Suprapubic skin (tissue), 4 donors: ENCODE data around the gene DNAJC18. TPM values are rescaled to one million over a fixed set of nuclear protein-coding genes. Genes with fewer than 3 reads are reported as not detected.
"Not testable (repeated sequence)": the region's sequence is repeated elsewhere in the genome, so short reads cannot be mapped to it uniquely, and the experiment has no call there.

Experiments used
- DNase-seq, 2 donors: peaks; one replicate each; pipeline ENCODE4 v3.0.0-alpha.2; 2019; ENCODE audit warnings: low spot score in 2 of 2
- H3K27ac ChIP-seq: fragments of 200-600 bp; sonication (generic); one replicate; pipeline ENCODE4 v1.5.1; 2019
- H3K27me3 ChIP-seq: fragments of 200-600 bp; sonication (generic); one replicate; pipeline ENCODE4 v1.5.1; 2019
- H3K36me3 ChIP-seq: fragments of 200-600 bp; sonication (generic); one replicate; pipeline ENCODE4 v1.5.1; 2019
- H3K4me1 ChIP-seq: fragments of 200-600 bp; sonication (generic); one replicate; pipeline ENCODE4 v1.5.1; 2019
- H3K4me3 ChIP-seq: fragments of 200-600 bp; sonication (generic); one replicate; pipeline ENCODE4 v1.5.1; 2019; ENCODE audit warnings: mild to moderate bottlenecking
- H3K9me3 ChIP-seq: fragments of 200-600 bp; sonication (generic); one replicate; pipeline ENCODE4 v1.5.1; 2019
- EP300 ChIP-seq: sonication (generic); formaldehyde crosslinking; IDR thresholded peaks from one replicate; pipeline ENCODE4 v1.6.1; 2017; ENCODE audit warnings: antibody characterized with exemption
- POLR2A ChIP-seq, 2 donors: fragments of 450-650 bp; IDR thresholded peaks; one replicate each; pipeline ENCODE4 v1.6.1; 2017; ENCODE audit warnings: antibody characterized with exemption in 2 of 2, mild to moderate bottlenecking in 2 of 2, moderate library complexity in 2 of 2
- POLR2AphosphoS5 ChIP-seq, 3 donors: sonication (generic); formaldehyde crosslinking; IDR thresholded peaks; one replicate each; pipeline ENCODE4 v1.6.1; 2017; ENCODE audit warnings: antibody characterized with exemption in 3 of 3
- WGBS: methylation state at CpG from one replicate; pipeline ENCODE4 v1.1.5; 2018; 5-methylcytosine and 5-hydroxymethylcytosine counted together
- total RNA-seq, 4 donors: library from RNA; depleted of rRNA; stranded (reverse); fragments of >200 nt; gene quantifications; one replicate each; pipeline ENCODE4 v1.1.0, GENCODE V29; 2016
- TF ChIP-seq, protein P1 (sequence below), 2 donors: fragments of 200-600 bp in 1 of 2; fragments of 450-650 bp in 1 of 2; sonication (generic) in 1 of 2; IDR thresholded peaks; one replicate each; pipeline ENCODE4 v1.5.1; 2016 to 2019; ENCODE audit warnings: antibody characterized with exemption in 2 of 2, mild to moderate bottlenecking in 1 of 2, moderate library complexity in 1 of 2

DNAJC18 gene
- total RNA-seq, 4 donors from 2014 or later, result 2.2 to 7.2 (median 2.9) TPM

DNA sequence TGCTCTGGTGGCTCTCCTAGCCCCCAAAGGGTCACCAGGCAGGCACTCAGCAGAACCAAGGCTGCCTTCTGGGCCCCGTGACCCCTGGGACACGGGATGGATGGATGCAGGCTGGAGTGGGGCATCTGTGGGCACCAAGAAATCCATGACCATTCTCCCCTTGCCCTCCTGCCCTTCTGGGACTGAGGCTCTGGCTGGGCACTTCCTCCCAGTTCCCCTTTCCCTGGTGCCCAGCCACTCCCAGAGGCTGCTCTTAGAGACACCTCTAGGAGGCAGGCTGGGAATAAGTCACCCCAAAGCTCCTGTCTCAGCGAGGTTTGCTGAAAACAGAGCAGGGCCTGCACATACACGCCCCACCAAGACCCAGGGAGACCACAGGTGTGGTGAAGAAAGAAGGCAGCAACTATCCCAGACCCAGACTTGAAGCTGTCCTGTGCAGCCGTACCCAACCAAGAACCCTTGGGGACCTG is 42.3 kb upstream of the DNAJC18 start:
- WGBS, result 25% methylated on average over 4 of the region's 5 CpGs
- Histone ChIP-seq H3K4me3 (peak overlapping the region; percentile 53), H3K27ac (peak overlapping the region; percentile 94), H3K36me3 (peaks cover 23% of the 10 kb centered on the region), H3K27me3 (no peaks in the 10 kb centered on the region), H3K9me3 (no peaks in the 10 kb centered on the region), H3K4me1 (peaks cover 46% of the 10 kb centered on the region)
- TF ChIP-seq, protein P1, sequence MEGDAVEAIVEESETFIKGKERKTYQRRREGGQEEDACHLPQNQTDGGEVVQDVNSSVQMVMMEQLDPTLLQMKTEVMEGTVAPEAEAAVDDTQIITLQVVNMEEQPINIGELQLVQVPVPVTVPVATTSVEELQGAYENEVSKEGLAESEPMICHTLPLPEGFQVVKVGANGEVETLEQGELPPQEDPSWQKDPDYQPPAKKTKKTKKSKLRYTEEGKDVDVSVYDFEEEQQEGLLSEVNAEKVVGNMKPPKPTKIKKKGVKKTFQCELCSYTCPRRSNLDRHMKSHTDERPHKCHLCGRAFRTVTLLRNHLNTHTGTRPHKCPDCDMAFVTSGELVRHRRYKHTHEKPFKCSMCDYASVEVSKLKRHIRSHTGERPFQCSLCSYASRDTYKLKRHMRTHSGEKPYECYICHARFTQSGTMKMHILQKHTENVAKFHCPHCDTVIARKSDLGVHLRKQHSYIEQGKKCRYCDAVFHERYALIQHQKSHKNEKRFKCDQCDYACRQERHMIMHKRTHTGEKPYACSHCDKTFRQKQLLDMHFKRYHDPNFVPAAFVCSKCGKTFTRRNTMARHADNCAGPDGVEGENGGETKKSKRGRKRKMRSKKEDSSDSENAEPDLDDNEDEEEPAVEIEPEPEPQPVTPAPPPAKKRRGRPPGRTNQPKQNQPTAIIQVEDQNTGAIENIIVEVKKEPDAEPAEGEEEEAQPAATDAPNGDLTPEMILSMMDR (IDR thresholded peaks at IDR 0.05), result no peak
- TF ChIP-seq EP300, result no peak
- no peak for TF ChIP-seq POLR2A (IDR thresholded peaks at IDR 0.05)
- no peak for TF ChIP-seq POLR2AphosphoS5 (IDR thresholded peaks at IDR 0.05)
- no peak for DNase-seq

DNA sequence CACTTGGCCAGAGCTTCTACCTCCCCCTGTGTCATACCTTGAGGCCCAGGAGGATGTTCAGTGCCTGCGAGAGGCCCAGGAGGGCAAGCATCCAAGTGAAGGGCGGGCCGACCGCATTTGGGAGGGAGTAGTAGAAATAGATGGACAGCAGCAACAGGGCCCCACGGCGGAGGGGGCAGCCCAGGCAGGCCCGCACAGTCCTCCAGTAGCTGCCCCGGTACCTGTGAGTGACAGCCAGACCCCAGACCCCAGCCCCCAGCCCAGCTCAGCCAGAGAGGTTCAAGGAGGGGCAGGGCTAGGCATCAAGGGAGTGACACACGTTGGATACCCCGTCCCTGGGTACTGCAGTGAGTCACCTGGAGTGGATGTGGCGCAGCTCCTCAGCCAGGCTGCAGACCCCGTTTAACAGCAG is 41.8 kb upstream of the DNAJC18 start:
- peak overlapping the region; percentile 94 for H3K27ac ChIP-seq
- TF ChIP-seq POLR2A (IDR thresholded peaks at IDR 0.05), result no peak
- TF ChIP-seq POLR2AphosphoS5 (IDR thresholded peaks at IDR 0.05), result no peak
- TF ChIP-seq, protein P1 (IDR thresholded peaks at IDR 0.05), result no peak
- TF ChIP-seq EP300, result no peak
- no peaks in the 10 kb centered on the region for H3K27me3 ChIP-seq
- H3K36me3 ChIP-seq, result peaks cover 28% of the 10 kb centered on the region
- H3K9me3 ChIP-seq, result no peaks in the 10 kb centered on the region
- H3K4me3 ChIP-seq, result peak overlapping the region; percentile 53
- 68% methylated on average over 5 of the region's 12 CpGs for WGBS
- peaks cover 46% of the 10 kb centered on the region for H3K4me1 ChIP-seq
- DNase-seq, result no peak

DNA sequence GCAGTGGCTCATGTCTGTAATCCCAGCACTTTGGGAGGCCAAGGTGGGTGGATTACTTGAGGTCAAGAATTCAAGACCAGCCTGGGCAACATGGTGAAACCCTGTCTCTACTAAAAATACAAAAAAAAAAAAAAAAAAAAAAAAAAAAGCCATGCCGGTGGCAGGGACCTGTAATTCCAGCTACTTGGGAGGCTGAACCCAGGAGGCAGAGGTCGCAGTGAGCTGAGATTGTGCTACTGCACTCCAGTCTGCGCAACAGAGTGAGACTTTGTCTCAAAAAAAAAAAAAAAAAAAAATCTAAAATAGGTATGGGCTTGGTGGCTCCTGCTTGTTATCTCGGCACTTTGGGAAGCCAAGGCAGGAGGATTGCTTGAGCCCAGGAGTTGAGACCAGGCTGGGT is 40.4 kb upstream of the DNAJC18 start:
- 96% methylated on average over 4 of the region's 4 CpGs for WGBS
- not testable (repeated sequence) for H3K27ac ChIP-seq

DNA sequence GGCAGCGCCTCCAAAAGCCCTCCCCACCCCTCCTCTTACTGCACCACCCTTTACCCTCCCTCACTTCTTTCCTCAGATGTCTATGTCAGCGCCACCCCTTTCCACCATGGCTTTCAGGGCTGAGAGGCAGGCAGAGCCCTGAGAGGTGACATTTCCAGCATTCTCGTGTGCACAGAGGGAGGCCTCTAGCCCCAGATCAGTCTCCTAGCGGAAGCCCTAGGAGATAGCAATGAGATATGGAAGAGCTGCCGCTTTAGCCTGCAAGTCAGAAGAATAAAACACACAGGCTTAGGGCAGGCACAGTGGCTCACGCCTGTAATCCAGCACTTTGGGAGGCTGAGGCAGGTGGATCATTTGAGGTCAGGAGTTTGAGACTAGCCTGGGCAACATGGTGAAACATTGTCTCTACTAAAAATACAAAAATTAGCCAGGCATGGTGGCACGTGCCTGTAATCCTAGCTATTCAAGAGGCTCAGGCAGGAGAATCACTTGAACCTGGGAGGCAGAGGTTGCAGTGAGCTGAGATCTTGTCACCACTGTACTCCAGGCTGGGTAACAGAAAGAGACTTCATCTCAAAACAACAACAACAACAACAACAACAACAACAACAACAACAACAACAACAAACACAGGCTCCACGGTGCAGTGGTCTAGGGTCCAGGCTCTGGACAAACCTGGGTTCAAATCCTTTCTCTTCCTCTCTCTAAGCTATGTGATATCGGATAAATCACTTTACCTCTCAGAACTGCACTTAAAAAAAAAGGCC is 39.5 kb upstream of the DNAJC18 start:
- H3K27ac ChIP-seq, H3K27me3 ChIP-seq, H3K9me3 ChIP-seq, DNase-seq, H3K4me3 ChIP-seq: not testable (repeated sequence)
- WGBS, result 75% methylated on average over 9 of the region's 9 CpGs
- peaks cover 35% of the 10 kb centered on the region for H3K36me3 ChIP-seq
- peaks cover 48% of the 10 kb centered on the region for H3K4me1 ChIP-seq

More for the DNA sequence above, 40.4 kb upstream of the DNAJC18 start:
- Histone ChIP-seq H3K4me1 (peaks cover 49% of the 10 kb centered on the region), H3K36me3 (peaks cover 35% of the 10 kb centered on the region)
- not testable (repeated sequence) for DNase-seq, H3K9me3 ChIP-seq, H3K27me3 ChIP-seq, H3K4me3 ChIP-seq

DNA sequence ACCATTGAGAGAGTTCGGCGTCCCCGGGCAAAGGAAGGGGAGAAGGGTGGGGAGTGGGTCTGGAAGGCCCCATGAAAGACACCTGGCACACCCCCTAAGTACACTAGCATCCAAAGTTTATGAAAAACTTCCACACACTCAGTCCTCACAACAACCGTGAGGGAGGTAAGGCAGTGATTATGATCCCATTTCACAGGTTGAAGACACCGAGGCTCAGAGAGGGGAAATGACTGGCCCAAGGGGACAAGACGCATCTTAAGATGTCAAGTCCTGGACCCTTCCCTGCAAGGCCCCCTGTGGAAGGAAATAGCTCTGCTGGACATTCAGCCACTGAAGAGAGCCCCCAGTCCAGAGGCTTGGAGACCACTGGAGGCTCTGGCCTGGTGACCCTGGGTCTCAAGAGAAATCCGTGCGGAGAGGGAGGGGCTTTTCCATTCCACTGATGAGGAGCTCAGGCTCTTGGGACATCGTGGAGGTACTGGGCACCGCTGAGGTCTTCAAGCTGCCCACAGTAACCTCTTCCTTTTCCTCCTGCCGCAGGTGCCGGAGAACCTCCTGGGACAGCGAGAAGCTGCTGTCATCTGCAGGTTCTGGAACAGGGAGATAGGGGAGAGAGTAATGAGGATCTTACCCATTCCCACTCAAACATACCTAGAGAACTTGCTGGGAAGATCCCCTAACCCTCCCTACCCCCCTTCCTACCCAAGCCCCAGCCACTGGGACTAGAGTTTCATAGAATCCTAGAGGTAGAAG is 36.7 kb upstream of the DNAJC18 start:
- DNase-seq, result no peak
- WGBS, result 90% methylated on average over 12 of the region's 13 CpGs
- TF ChIP-seq EP300 (no peak), POLR2A (IDR thresholded peaks at IDR 0.05) (no peak), POLR2AphosphoS5 (IDR thresholded peaks at IDR 0.05) (no peak)
- TF ChIP-seq, protein P1 (IDR thresholded peaks at IDR 0.05), result no peak
- Histone ChIP-seq H3K36me3 (peaks cover 35% of the 10 kb centered on the region), H3K4me3 (no peak overlapping the region), H3K4me1 (peaks cover 33% of the 10 kb centered on the region), H3K27ac (no peak overlapping the region), H3K27me3 (no peaks in the 10 kb centered on the region), H3K9me3 (no peaks in the 10 kb centered on the region)
